Stimulated activated naive CD4-positive, alpha-beta T cell treated with Interleukin-2 at 50 U/mL for 16 hours (primary cell): ENCODE measurements around the gene FANCI.

Experiments used
- DNase-seq: peaks from one replicate; lab custom pipeline; 2025; lab: John Stamatoyannopoulos, UW

Gene FANCI

DNA sequence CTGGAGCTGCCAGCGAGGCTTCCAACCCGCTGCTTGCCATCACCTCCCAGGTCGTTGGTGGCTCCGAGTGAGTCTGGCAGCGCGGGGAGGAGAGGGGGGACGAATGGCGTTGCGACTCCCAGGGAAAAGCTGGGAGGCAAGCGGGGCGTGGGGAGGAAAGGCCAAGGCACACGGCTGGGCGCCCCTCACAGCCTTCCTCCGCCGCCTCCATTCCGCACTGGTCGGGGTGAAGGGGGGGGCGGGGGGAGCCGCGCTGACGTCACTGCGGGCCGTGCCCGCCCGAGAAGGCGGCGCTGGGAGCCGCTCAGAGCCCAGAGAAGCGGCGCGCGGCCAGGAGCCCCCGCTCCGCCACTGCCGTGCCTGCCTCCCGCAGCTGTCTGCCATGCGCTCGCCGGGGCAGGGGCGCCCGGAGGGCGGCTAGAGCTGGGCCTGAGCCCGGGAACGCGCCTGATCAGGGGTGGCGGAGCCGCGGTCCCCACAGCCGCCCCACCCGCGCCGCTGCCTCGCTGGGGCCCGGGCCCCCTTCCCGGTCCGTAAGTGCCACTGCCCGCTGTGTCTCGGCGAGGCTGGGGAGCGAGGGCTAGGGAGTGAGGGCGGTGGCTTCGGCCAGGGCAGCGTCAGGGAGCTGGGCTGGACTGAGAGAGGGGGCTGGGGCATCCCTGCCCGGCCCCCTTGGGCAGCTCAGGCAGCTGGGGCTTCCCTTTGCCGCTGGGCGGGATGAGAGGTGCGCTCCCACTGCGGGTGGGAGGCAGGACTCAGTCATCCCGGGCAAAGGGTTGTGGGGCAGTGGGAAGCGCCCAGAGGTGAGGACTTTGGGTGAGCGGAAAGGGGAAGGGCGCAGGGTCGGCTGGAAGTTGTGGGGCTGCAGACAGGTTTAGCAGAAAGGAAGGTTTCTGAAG lies 118.7 kb downstream of the FANCI start:
- peak; percentile 11 for DNase-seq

DNA sequence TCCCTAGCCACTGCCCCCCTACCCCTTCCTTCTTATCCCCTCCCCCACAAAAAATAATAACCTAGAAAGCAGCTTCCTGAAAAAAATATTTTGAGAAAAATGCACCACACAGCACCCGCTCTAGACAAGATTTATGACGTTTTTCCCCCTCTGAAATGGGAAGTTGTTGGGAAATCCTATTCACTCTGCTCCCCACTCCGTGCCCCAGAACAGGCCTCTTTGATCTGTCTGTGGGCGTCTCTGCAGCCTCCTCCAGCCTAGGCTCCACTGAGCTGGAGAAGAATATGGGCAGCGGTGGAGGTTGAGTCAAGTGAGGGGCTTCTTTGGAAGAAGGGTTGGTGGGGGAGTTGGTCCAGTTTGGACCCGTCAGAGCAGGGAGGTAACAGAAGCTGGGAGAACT lies 119.4 kb downstream of the FANCI start:
- no peak for DNase-seq

DNA sequence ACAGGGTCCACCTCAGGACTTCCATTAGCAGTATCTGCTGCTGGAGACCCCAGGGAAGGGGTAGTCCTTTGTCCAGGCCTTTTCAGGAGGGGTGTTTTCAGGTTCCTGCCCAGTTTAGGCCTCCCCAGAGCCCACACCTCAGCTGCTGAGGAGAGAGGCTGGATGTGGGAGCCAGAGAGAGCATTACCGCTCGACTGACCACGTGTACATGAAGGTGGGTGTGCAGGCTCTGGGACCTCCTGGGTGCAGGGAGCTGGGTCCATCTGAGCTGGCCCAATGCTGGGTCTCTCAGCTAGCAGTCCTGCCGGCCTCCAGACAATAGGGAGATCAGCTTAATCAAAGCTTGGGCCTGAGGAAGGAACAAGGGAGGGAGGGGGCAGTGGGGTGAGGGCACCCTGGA lies 120.0 kb downstream of the FANCI start:
- no peak for DNase-seq

DNA sequence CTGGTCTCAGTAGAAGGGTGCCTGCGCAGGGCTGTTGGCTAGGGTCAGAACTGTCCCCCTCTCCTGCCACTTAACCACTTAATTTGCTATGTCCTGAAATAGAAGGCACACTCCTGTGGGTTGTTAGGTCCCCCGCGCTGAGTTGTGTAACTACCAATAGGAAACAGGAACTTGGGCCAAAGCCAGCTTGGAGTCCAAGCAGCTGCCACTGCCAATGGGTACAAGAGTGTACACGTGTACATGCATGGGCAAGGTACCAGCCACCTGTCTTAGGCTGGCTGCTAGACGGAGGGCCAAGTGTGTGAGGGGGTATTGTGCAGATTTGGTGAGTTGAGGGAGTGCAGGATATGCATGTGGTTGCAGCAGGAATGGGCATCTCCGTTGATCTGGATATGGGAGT lies 120.6 kb downstream of the FANCI start:
- DNase-seq = no peak

DNA sequence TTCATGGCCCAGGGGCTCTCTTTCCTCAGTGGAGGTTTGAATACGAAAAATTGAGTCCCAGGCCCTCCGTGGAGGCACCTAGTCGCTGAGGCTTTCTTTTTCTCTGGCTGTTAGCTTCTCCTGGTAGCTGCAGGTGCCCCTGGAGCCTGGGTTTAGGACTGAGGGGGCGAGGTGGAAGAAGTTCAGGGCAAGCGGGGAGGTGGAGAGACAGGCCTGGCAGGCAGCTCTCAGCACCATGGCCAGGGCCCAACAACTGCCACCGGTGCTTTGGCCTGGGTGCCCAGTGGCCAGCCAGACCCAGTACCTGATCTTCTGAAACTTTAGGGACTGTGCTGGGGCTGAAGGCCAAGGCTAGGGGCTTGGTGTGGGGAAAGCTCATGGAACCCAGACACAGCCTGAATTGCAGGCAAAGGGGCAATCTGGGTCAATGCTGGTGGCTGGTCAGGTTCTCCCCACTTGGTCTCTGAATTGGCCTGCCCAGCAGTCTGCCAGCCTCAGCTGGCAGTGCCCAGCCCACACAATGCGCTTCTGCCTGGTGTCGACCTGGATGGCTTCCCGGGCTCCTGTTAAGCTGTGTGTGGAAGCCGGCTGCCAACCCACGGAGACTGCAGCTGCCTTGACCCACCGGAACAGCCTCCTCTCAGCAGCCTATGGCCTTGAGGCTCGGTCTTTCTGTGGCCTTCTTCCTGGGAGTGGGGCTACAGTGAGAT lies 121.1 kb downstream of the FANCI start:
- no peak for DNase-seq

DNA sequence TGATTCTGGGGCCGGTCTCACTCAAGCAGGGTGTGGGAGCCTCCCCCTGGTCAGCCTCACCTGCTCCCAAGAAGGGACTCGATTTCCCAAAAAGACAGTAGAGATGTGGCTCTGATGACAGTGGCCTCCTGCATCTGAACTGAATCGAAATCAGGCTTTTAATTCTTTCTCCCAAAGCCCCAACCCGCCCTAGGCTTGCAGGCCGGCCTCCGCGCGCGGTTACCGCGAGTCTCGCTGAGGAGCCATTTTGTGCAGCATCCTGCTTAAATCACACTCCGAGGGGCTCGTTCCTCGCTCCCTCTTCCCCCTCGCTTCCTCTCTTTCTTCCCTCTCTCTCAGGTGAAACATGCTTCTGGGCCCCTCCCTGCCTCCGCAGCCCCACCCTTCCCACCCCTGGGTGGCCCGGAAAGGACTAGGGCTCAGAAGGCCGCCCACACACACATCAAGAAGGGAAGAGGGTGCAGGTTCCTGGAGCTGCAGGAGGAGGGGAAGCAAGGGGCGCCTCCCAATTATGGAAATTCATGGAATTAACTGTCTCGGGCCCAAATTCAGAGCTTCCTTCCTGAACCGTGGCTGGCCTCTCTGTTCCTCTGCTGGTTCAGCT lies 121.8 kb downstream of the FANCI start:
- no peak for DNase-seq
